GM12872 (cell line): Measurements from ENCODE around the gene ZBTB43.

Experiments
- CTCF ChIP-seq: IDR thresholded peaks from 3 replicates; pipeline ENCODE4 v1.5.1; 2011; ENCODE audit warnings: low read depth, mild to moderate bottlenecking, low read length, moderate library complexity; ENCODE audit not compliant: insufficient read depth

ZBTB43 gene

DNA sequence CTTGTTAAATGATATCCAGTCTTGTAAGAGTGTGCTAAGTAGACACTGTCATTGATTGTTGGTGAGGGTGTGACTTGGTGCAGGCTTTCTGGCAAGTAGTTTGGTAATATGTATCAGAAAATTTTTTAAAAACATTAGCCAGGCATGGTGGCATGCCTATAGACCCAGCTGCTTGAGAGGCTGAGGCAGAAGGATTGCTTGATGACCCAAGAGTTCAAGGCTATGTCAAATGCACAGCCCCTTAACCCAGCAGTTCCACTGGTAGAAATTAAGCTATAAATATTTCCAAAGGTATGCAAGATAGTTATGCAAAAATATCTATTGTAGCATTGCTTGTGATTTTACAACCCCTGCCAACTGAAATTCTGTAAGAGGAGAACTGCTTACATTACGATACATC, 24.2 kb downstream of the ZBTB43 start:
- TF ChIP-seq CTCF: no peak

- TF ChIP-seq CTCF: no peak
These were observed 26.0 kb downstream of the ZBTB43 start for GRCh38 chr9:126830827-126831226.

- TF ChIP-seq CTCF: no peak
These were observed 27.6 kb downstream of the ZBTB43 start for GRCh38 chr9:126832440-126832839.

DNA sequence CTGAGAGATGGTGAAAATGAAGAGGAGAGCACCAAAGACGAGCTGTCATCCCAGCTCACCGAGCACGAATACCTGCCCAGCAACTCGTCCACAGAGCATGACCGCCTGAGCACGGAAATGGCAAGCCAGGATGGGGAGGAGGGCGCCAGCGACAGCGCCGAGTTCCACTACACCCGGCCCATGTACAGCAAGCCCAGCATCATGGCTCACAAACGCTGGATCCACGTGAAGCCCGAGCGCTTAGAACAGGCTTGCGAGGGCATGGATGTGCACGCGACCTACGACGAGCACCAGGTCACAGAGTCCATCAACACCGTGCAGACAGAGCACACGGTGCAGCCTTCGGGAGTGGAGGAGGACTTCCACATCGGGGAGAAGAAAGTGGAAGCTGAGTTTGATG, 28.2 kb downstream of the ZBTB43 start:
- TF ChIP-seq CTCF: no peak

GRCh38 chr9:126833710-126834345, 29.0 kb downstream of the ZBTB43 start:
- TF ChIP-seq CTCF: no peak

GRCh38 chr9:126834672-126835071, 29.8 kb downstream of the ZBTB43 start:
- TF ChIP-seq CTCF: no peak

DNA sequence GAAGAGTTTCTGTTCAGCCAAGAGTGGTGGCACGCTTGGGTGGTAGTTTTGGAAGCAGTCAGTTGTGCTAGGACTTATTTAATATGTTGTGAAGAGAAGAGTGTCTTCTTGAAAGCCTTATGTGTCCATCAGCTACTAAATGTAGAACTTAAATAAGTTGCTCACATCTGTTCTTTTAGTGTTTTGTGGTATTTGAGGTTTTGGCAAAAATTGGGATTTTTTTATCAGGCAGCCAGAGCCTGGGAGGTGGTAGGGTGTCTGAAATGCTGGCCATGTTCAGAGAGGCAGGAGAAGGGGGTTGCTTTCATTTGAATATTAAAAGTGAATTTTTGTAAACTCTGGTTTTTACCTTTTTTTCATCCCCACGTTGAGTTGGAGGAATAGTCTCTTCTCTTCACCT, 31.4 kb downstream of the ZBTB43 start:
- TF ChIP-seq CTCF: no peak
